NCI-H146 treated with DMSO at 0.1 percent for 48 hours (cell line): ENCODE data around the gene WSCD2.

Experiments
- DNase-seq: peaks from one replicate; lab custom pipeline; 2025; ENCODE audit not compliant: unreplicated experiment; lab: John Stamatoyannopoulos, UW

WSCD2 gene

DNA sequence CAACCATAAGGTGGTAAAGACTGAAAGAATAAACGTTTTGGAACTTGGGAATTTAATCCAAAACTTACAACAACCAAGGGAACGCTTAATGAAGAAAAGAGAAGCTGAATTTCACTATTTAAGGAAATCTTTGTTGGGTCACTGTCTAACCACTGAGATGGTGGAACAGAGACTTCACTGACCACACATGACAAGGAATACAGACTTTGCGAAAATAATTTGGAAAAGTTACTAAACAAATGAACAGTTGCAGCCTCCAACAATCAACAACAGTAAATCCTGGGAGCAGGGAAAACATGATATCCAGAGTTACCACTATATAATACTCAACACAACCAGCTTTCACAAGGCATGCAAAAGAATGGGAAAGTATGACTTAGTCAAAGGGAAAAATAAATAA is 131.0 kb downstream of the WSCD2 start:
- DNase-seq: no peak

DNA sequence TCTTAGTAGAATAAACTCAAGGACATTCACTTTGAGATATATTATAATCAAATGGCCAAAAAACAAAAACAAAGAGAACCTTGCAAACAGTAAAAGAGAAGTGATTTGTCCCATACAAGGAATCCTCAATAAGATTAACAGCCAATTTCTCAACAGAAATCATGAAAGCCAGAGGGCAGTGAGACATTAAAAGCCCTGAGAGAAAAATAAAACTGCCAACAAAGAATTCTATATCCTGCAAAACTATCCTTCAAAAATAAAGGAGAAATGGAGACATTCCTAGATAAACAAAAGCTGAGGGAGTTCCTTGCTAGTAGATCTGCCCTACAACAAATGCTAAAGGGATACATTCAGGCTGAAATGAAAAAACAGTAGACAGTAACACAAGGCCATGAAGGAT is 131.9 kb downstream of the WSCD2 start:
- DNase-seq: no peak

DNA sequence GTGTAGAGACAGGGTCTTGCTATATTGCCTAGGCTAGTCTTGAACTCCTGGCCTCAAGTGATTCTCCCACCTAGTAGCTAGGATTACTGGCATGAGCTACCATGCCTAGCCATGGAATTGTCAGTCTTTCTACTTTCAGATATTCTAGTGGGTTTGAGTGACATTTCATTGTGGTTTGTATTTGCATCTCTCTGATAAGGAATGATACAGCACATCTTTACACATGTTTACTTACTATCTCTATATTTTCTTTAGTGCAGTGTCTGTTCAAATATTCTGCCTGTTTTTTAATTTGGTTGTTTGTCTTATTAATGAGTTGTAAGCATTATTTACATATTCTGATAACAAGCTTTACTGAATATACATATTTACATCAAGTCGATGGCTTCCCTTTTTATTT is 136.4 kb downstream of the WSCD2 start:
- DNase-seq: no peak

GRCh38 chr12:108266131-108266530 is 137.0 kb downstream of the WSCD2 start:
- DNase-seq: no peak

DNA sequence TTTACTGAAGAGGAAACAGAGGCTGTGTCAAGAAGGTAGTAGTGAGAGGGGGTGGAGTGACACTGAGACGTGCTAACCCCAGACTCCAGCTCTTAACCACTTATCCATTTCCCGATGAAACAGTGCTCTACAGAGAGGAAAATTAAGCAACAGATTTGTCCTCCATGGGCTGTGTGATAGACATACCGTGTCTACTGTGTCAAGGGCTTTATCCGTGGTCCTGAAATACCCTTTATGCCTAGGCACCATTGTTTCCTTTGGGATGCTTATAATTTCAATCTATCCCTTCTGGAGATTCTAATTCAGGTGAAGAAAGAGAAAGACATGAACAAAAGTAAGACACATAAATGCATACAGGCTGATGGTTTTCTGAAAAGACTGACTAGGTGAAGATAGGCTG is 138.4 kb downstream of the WSCD2 start:
- DNase-seq: no peak

DNA sequence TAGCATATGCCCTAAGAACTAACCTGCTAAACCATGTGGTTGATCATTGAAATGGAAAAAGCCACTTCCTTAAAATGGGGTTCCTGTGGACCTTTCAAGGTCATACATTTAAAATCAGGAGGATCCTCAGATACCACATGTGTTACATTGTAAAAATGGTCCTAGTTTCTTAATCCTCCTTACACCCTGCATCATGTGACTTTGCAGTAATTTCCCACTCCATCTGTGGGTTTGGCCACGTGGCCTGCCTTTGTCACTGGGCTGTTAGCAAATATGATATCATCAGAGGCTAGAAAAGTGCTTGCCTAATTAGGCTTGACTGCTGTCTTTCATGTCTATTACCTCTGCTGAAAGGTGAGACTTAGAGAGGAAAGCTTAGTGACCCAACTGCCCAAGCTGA is 139.3 kb downstream of the WSCD2 start:
- DNase-seq: no peak

GRCh38 chr12:108269224-108269623 is 140.1 kb downstream of the WSCD2 start:
- DNase-seq: no peak

DNA sequence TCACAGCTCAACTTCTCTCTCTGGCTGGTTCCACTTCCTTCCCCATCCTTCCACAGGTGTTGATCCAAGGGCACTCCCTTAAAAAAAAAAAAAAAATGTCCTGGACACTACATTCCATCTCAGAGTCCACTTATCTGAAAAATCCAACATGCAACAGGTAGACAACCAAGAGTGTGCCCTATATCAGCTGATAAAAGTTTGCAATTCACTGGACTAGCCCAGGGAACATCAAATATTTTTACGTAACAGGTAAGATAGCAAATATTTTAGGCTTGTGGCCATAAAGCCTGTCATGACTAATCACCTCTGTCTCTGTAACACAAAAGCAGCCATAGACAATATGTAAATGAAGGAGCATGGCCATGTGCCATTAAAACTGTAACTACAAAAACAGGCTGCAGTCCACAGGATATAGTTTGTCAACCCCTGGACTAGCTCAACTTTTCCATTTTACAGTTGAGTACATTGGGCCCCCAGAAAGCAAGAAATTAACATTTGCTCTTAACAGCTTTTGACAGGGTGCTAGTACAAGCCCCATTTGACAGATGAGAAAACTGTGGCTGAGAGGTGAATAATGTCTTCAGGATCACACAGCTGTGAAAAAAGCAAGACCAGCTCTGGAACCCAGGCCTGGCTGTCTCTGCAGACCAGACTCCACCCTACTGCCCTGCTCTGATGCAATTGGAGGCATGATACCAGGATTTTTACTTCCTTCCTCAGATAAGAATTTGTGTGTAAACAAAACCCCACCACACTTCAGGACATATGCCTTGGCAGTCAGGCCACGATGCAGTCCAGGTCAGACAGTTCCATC is 141.2 kb downstream of the WSCD2 start:
- no peak for DNase-seq

DNA sequence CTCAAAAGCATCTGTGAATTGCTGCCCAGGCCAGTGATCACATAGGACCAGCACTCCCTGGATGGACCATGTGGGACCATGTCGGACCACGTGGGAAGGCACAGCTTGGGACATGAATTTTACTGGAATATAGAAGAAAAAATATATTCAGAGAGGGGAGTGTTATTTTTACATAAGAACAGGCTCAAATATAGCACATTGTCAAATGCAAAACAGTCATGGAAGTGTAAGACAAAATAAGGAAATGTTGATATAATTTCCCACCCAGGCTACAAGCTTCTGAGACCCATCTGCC is 141.7 kb downstream of the WSCD2 start:
- no peak for DNase-seq

- DNase-seq: no peak
Observed at GRCh38 chr12:108271951-108272872, 143.1 kb downstream of the WSCD2 start.

GRCh38 chr12:108273217-108273616 is 144.1 kb downstream of the WSCD2 start:
- DNase-seq: no peak

GRCh38 chr12:108277613-108278012 is 148.5 kb downstream of the WSCD2 start:
- no peak for DNase-seq

DNA sequence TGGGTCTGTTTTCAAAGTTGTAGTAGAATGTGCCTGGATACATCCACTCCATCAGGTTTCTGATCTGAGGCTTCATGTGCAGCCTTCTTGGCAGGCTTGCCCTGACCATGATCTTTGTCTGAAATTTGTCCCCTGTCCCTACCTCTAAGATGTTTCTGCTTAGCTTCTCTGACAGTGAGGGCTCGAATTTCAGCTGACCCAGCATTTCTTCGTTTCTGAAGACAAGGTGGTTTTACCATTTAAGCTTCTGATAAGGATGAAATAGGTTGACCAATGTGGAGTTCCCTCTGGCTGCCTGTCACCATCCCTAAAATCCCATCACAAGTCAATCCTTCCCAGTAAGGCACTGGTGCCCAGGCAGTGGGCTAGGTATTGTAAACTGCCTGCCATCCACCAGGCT is 153.1 kb downstream of the WSCD2 start:
- no peak for DNase-seq

- DNase-seq: no peak
Observed at GRCh38 chr12:108282676-108283075, 153.6 kb downstream of the WSCD2 start.

GRCh38 chr12:108284163-108284562 is 155.1 kb downstream of the WSCD2 start:
- no peak for DNase-seq

- no peak for DNase-seq
Observed at GRCh38 chr12:108285016-108285415, 155.9 kb downstream of the WSCD2 start.

DNA sequence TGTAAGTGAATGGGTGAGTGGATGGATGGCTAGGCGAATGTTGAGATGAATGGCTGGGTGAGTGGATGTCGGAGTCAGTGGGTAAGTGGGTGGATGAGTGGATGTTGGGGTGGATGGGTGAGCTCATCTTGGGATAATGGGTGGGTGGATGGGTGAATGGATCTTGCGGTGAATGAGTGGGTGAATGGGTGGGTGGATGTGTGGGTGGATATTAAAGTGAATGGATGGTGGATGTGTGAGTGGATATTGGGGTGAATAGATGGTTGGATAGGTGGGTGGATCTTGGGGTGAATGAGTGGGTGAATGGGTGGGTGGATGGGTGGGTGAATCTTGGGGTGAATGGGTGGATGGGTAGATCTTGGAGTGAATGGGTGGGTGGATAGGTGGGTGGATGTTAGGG is 158.1 kb downstream of the WSCD2 start:
- DNase-seq: no peak

DNA sequence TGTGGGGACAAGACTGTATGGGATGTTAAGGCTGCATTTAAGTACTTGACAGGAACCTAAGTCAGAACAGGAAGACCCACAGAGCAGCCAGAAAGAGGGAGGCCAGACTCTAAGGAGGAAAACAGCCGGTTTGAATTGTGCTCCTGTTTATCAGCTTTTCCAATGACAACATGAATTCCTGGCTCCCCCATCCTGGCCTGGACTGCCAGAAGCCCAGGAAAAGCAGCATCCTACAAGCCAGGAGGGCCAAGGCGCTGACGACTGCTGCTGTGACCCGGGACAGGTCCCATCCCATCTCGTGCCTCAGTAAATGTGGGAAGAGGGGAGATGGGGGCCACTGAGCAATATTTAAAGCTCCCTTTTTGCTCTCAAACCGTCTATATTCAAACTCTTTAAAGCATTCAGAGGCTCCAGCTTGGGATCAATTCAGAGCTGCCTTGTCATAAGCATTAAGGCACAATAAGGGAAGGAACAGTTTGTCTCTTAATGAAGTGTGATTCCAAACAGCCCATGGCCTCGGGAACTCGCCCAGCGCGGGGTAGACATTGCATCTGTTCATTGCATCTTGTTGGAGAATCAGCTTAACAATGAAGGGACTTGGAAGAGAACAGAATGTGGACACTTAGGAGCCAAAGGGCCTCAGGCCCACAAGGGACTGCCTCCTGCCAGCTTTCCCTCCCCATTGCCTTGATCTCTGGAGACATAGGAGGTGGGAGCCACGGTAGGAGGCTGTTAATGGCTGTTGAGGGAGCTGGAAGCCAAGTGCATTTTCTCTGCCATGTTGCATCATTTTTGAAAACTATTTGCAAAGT is 160.5 kb downstream of the WSCD2 start:
- DNase-seq: no peak

DNA sequence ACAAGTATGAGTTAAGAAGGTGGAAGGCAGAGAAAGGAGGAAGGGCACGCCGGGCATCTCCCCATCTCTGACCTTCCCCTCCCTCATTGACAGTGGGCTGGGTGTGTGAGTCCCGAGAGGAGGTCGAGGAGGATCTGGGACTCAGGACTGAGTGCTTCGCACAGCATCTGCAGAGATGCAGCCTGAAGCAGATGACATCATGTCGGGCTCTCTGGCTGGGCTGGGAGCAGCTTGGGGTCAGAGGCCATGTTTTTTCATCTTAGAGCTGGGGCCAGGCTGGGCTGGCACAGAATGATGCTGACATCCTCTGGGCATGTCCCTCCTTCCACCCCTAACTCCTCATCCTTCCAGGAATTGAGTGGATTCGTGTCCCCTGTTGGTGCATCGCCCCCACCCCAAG is 166.6 kb downstream of the WSCD2 start:
- DNase-seq: no peak

- DNase-seq: no peak
Observed at GRCh38 chr12:108296945-108297344, 167.9 kb downstream of the WSCD2 start.

DNA sequence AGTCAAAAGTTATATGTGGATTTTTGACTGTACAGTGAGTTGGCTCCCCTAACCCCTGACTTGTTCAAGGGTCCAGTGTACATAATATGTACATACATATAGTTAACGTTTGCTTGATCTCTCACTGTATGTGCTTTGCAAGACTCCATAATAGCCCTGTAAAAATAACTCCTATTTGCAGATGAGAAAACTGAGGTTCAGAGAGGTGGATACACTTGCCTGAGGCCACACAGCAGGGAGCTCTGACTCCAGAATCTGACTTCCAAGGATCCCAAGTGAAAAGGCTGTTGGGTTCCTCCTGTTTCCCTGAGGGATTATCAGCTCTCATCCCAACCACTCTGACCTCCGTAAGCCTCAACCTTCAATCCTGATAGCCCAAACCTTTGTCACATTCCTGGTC is 168.3 kb downstream of the WSCD2 start:
- DNase-seq: no peak
